Skeletal muscle tissue (tissue), 4 donors: ENCODE results near the gene TMEM52. TPM values are rescaled to one million over a fixed set of nuclear protein-coding genes. Genes with fewer than 3 reads are reported as not detected.
A peak's percentile ranks its signal among the peaks of the same experiment; 100 is the strongest.

Source experiments
- H3K27ac ChIP-seq: one replicate; pipeline ENCODE4 v1.7.0; 2013; ENCODE audit warnings: mild to moderate bottlenecking, low read depth, low read length, inconsistent platforms
- H3K27me3 ChIP-seq, 3 donors: one replicate each; pipeline ENCODE4 v1.7.0; 2013; ENCODE audit warnings: low read length in 3 of 3; ENCODE audit not compliant: control insufficient read depth in 3 of 3, insufficient read depth in 3 of 3
- H3K36me3 ChIP-seq, 3 donors: one replicate each; pipeline ENCODE4 v1.7.0; 2013; ENCODE audit warnings: low read length in 3 of 3; ENCODE audit not compliant: control insufficient read depth in 3 of 3, insufficient read depth in 3 of 3
- H3K4me1 ChIP-seq, 3 donors: one replicate each; pipeline ENCODE4 v1.7.0; 2013; ENCODE audit warnings: low read length in 3 of 3, mild to moderate bottlenecking in 3 of 3; ENCODE audit not compliant: control insufficient read depth in 3 of 3, insufficient read depth in 3 of 3
- H3K4me3 ChIP-seq, 3 donors: one replicate each; pipeline ENCODE4 v1.7.0; 2013; ENCODE audit warnings: low read length in 3 of 3
- H3K9ac ChIP-seq, 3 donors: one replicate each; pipeline ENCODE4 v1.7.0; 2013; ENCODE audit warnings: low read length in 3 of 3, mild to moderate bottlenecking in 3 of 3, moderate library complexity in 2 of 3, low read depth in 1 of 3
- H3K9me3 ChIP-seq, 3 donors: one replicate each; pipeline ENCODE4 v1.7.0; 2013; ENCODE audit warnings: low read length in 3 of 3; ENCODE audit not compliant: control insufficient read depth in 3 of 3
- total RNA-seq: library from RNA; depleted of rRNA; stranded (reverse); fragments of >200 nt; gene quantifications from one replicate; pipeline ENCODE4 v1.2.3, GENCODE V29; 2014
- donor health status: Osteomylitis.

TMEM52 gene
- total RNA-seq, 1 donor from 2014 or later, result 21.9 TPM

GRCh38 chr1:1921901-1922701 lies 3.0 kb upstream of the TMEM52 start:
- H3K4me1 ChIP-seq, result peaks cover 18 to 25% (median 22%) of the 10 kb centered on the region in 3 donors
- H3K27me3 ChIP-seq, result peaks cover 0 to 5% (median 0%) of the 10 kb centered on the region in 3 donors
- no peak overlapping the region for H3K27ac ChIP-seq
- H3K9me3 ChIP-seq, result no peaks in the 10 kb centered on the region
- H3K4me3 ChIP-seq, result no peak overlapping the region
- H3K36me3 ChIP-seq, result no peaks in the 10 kb centered on the region
- no peak overlapping the region for H3K9ac ChIP-seq

- H3K9me3 ChIP-seq, result no peaks in the 10 kb centered on the region
- H3K27me3 ChIP-seq, result peaks cover 0 to 5% (median 0%) of the 10 kb centered on the region in 3 donors
- H3K9ac ChIP-seq, result no peak overlapping the region
- H3K27ac ChIP-seq, result no peak overlapping the region
- peaks cover 23 to 31% (median 28%) of the 10 kb centered on the region in 3 donors for H3K4me1 ChIP-seq
- no peaks in the 10 kb centered on the region for H3K36me3 ChIP-seq
- H3K4me3 ChIP-seq, result no peak overlapping the region
Observed at GRCh38 chr1:1921459-1921862, 2.4 kb upstream of the TMEM52 start.

- peaks cover 29 to 37% (median 34%) of the 10 kb centered on the region in 3 donors for H3K4me1 ChIP-seq
- no peak overlapping the region for H3K4me3 ChIP-seq
- no peaks in the 10 kb centered on the region for H3K36me3 ChIP-seq
- H3K27me3 ChIP-seq, result peaks cover 0 to 5% (median 0%) of the 10 kb centered on the region in 3 donors
- no peak overlapping the region for H3K27ac ChIP-seq
- no peak overlapping the region for H3K9ac ChIP-seq
- H3K9me3 ChIP-seq, result no peaks in the 10 kb centered on the region
Observed at GRCh38 chr1:1920608-1921458, 1.8 kb upstream of the TMEM52 start.

- H3K9ac ChIP-seq, result peak overlapping the region in 2 of 3 donors; percentile 56 to 62
- H3K27ac ChIP-seq, result peak overlapping the region; percentile 65
- peaks cover 36 to 44% (median 41%) of the 10 kb centered on the region in 3 donors for H3K4me1 ChIP-seq
- peaks cover 0 to 5% (median 0%) of the 10 kb centered on the region in 3 donors for H3K27me3 ChIP-seq
- H3K4me3 ChIP-seq, result peak overlapping the region in 2 of 3 donors; percentile 65 to 69
- no peaks in the 10 kb centered on the region for H3K9me3 ChIP-seq
- no peaks in the 10 kb centered on the region for H3K36me3 ChIP-seq
Observed at GRCh38 chr1:1920057-1920607, 1.1 kb upstream of the TMEM52 start.

- Histone ChIP-seq H3K9me3 (no peaks in the 10 kb centered on the region), H3K36me3 (no peaks in the 10 kb centered on the region), H3K27ac (peak overlapping the region; percentile 65), H3K27me3 (peaks cover 0 to 3% (median 0%) of the 10 kb centered on the region in 3 donors), H3K4me1 (peaks cover 42 to 50% (median 48%) of the 10 kb centered on the region in 3 donors), H3K4me3 (peak overlapping the region; percentile 23 to 81 (median 78)), H3K9ac (peak overlapping the region in 2 of 3 donors; percentile 62 to 72)
Observed at GRCh38 chr1:1919304-1920056, 401 bp upstream of the TMEM52 start.

GRCh38 chr1:1917995-1918900 lies 831 bp downstream of the TMEM52 start:
- peaks cover 0 to 5% (median 0%) of the 10 kb centered on the region in 3 donors for H3K27me3 ChIP-seq
- peaks cover 50 to 59% (median 56%) of the 10 kb centered on the region in 3 donors for H3K4me1 ChIP-seq
- H3K9ac ChIP-seq, result peak overlapping the region; percentile 72 to 92 (median 77)
- H3K9me3 ChIP-seq, result no peaks in the 10 kb centered on the region
- H3K27ac ChIP-seq, result peak overlapping the region; percentile 91
- H3K4me3 ChIP-seq, result peak overlapping the region; percentile 77 to 81 (median 78)
- H3K36me3 ChIP-seq, result no peaks in the 10 kb centered on the region

- Histone ChIP-seq H3K4me3 (peak overlapping the region; percentile 77 to 81 (median 78)), H3K27me3 (peaks cover 0 to 5% (median 0%) of the 10 kb centered on the region in 3 donors), H3K9ac (peak overlapping the region; percentile 72 to 92 (median 77)), H3K27ac (peak overlapping the region; percentile 91), H3K9me3 (no peaks in the 10 kb centered on the region), H3K36me3 (no peaks in the 10 kb centered on the region), H3K4me1 (peaks cover 50 to 59% (median 56%) of the 10 kb centered on the region in 3 donors)
Observed at GRCh38 chr1:1917304-1917976, 1.6 kb downstream of the TMEM52 start.

- Histone ChIP-seq H3K27me3 (peaks cover 0 to 5% (median 0%) of the 10 kb centered on the region in 3 donors), H3K4me1 (peaks cover 50 to 59% (median 56%) of the 10 kb centered on the region in 3 donors), H3K27ac (peak overlapping the region; percentile 91), H3K36me3 (no peaks in the 10 kb centered on the region), H3K4me3 (peak overlapping the region in 2 of 3 donors; percentile 41 to 65), H3K9ac (peak overlapping the region; percentile 51 to 70 (median 54)), H3K9me3 (no peaks in the 10 kb centered on the region)
Observed at GRCh38 chr1:1916851-1917251, 2.2 kb downstream of the TMEM52 start.
